ENCODE results near the gene SLC35B1. TPM values are rescaled to one million over a fixed set of nuclear protein-coding genes. Genes with fewer than 3 reads are reported as not detected.

Gene SLC35B1
- total and polyA plus RNA-seq, 10 of the 15 experiments (the other 5 are each of a cell fraction or from before 2014, with no cell fraction given) = 40.0 to 113 (median 51.6) TPM

DNA sequence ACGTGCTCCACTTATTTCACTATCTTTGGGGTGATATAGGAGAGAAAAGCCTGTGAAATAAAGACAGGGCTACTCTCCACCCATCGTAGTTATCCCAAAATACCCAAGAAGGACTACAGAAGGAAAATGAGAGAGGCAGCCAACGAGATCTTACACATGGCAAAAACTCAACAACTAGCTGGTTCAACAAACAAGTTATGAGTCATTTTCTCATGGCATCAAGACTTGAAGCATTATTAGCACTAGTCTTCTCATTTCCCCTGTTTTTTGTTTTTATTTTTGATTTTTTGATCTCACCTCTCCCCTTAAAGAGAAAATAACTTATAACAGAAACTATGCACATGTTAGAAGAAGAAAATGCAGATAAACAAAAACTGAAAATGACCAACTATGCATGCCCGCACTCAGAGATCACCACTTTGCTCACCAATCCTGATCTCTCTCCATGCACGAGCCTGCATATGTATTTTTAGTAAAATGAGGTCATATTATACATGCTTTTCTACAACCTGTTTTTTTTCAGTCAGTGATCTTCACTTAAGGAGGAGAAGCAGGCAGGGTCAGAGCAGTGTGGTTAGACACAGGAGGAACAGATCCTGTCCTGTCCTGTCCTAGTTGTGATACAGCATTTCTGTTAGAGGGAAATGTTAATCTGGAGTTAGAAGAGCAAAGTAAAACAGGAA, 33.4 kb upstream of the SLC35B1 start (continued):
- TF ChIP-seq MEF2A (IDR thresholded peaks at IDR 0.05; ENCODE audit: insufficient read depth, low read depth, low read length) = peak; percentile 77
- no peak for TF ChIP-seq CHD1 (IDR thresholded peaks at IDR 0.05; ENCODE audit: low read depth, low read length)
- TF ChIP-seq CBFB (IDR thresholded peaks at IDR 0.05; ENCODE audit: low read depth) = peak; percentile 72; the same call in 1 of the 2 replicates
- no peak for TF ChIP-seq HCFC1 (IDR thresholded peaks at IDR 0.05; ENCODE audit: low read length)
- TF ChIP-seq, protein P1, sequence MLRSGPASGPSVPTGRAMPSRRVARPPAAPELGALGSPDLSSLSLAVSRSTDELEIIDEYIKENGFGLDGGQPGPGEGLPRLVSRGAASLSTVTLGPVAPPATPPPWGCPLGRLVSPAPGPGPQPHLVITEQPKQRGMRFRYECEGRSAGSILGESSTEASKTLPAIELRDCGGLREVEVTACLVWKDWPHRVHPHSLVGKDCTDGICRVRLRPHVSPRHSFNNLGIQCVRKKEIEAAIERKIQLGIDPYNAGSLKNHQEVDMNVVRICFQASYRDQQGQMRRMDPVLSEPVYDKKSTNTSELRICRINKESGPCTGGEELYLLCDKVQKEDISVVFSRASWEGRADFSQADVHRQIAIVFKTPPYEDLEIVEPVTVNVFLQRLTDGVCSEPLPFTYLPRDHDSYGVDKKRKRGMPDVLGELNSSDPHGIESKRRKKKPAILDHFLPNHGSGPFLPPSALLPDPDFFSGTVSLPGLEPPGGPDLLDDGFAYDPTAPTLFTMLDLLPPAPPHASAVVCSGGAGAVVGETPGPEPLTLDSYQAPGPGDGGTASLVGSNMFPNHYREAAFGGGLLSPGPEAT (IDR thresholded peaks at IDR 0.05; ENCODE audit: low read depth) = peak; percentile 17; the same call in 1 of the 2 replicates
- TF ChIP-seq, protein P2, sequence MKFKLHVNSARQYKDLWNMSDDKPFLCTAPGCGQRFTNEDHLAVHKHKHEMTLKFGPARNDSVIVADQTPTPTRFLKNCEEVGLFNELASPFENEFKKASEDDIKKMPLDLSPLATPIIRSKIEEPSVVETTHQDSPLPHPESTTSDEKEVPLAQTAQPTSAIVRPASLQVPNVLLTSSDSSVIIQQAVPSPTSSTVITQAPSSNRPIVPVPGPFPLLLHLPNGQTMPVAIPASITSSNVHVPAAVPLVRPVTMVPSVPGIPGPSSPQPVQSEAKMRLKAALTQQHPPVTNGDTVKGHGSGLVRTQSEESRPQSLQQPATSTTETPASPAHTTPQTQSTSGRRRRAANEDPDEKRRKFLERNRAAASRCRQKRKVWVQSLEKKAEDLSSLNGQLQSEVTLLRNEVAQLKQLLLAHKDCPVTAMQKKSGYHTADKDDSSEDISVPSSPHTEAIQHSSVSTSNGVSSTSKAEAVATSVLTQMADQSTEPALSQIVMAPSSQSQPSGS (IDR thresholded peaks at IDR 0.05; ENCODE audit: low read length) = peak; percentile 93
- TF ChIP-seq NFIC (IDR thresholded peaks at IDR 0.05; ENCODE audit: low read depth, low read length) = peak; percentile 70; the same call in 1 of the 2 replicates
